ENCODE measurements around the gene DRAXIN. TPM values are rescaled to one million over a fixed set of nuclear protein-coding genes. Genes with fewer than 3 reads are reported as not detected.

Gene DRAXIN
- total RNA-seq, 1 donor from 2014 or later: 1.7 TPM

DNA sequence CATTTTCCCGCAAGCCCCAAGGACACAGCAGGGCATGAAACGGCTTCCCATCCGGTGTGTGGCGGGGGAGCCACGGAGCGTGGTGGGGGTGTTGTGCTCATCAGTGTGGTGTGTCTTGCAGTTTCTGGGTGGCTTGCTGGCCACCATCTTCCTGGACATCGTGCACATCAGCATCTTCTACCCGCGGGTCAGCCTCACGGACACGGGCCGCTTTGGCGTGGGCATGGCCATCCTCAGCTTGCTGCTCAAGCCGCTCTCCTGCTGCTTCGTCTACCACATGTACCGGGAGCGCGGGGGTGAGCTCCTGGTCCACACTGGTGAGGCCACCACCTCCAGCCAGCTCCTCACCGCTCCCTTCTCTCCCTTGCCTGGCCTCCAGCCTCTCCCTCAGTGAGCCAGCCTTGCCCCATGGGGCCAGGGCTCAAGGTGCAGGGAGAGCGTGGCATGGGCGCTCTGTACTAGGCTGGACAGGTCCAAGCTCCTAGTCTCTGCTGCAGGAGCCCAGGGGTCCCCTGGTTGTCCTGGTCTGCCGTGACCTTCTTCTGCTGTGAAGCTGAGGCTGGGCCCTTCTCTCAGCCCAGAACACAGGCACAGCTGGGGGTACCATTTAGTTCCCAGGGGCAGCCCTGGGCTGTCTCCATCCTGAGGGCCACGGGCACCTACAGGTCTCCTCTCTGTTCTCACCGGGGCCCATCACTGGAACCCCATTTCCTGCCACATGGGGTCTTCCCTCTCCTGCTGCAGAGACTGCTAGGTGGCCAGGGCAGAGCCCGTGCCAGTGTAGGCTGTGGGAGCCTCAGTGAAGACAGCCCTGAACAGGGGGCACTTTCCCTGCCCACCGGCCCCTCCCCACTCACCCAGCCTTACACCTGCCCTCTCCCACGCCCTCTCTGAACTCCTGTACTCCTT, 57.0 kb downstream of the DRAXIN start:
- no peak overlapping the region for H3K9ac ChIP-seq (ENCODE audit: low read length)
- TF ChIP-seq, protein P1, sequence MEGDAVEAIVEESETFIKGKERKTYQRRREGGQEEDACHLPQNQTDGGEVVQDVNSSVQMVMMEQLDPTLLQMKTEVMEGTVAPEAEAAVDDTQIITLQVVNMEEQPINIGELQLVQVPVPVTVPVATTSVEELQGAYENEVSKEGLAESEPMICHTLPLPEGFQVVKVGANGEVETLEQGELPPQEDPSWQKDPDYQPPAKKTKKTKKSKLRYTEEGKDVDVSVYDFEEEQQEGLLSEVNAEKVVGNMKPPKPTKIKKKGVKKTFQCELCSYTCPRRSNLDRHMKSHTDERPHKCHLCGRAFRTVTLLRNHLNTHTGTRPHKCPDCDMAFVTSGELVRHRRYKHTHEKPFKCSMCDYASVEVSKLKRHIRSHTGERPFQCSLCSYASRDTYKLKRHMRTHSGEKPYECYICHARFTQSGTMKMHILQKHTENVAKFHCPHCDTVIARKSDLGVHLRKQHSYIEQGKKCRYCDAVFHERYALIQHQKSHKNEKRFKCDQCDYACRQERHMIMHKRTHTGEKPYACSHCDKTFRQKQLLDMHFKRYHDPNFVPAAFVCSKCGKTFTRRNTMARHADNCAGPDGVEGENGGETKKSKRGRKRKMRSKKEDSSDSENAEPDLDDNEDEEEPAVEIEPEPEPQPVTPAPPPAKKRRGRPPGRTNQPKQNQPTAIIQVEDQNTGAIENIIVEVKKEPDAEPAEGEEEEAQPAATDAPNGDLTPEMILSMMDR (IDR thresholded peaks at IDR 0.05; ENCODE audit: insufficient read depth, low read depth, low read length): no peak
- TF ChIP-seq EZH2 (IDR thresholded peaks at IDR 0.05; ENCODE audit: insufficient read depth, low read length): no peak
- Mint-ChIP-seq H3K4me1 (ENCODE audit: low read depth, unreplicated experiment) (peaks cover 12% of the 10 kb centered on the region), H3K9me3 (ENCODE audit: unreplicated experiment) (no peaks in the 10 kb centered on the region), H3K4me3 (ENCODE audit: unreplicated experiment) (no peak overlapping the region), H3K36me3 (ENCODE audit: low read depth, unreplicated experiment) (peaks cover 15% of the 10 kb centered on the region), H3K27ac (ENCODE audit: unreplicated experiment) (no peak overlapping the region), H3K27me3 (ENCODE audit: low read depth, unreplicated experiment) (no peaks in the 10 kb centered on the region)
- H2AFZ ChIP-seq (ENCODE audit: low read depth, low read length): no peak overlapping the region
- peaks cover 4% of the 10 kb centered on the region for H4K20me1 ChIP-seq (ENCODE audit: insufficient read depth, low read length)
- H3K79me2 ChIP-seq (ENCODE audit: insufficient read depth, low read length): no peaks in the 10 kb centered on the region
- H3K9me3 ChIP-seq (ENCODE audit: insufficient read depth, low read depth, low read length): no peaks in the 10 kb centered on the region
- no peak overlapping the region for H3K4me2 ChIP-seq (ENCODE audit: low read length)
- no peak for FAIRE-seq
- no peaks in the 10 kb centered on the region for H3K36me3 ChIP-seq (ENCODE audit: insufficient read depth, low read length)
- H3K4me3 ChIP-seq (ENCODE audit: insufficient read depth, low read depth, low read length): no peak overlapping the region
- DNase-seq (ENCODE audit: low read depth): no peak
- no peaks in the 10 kb centered on the region for H3K4me1 ChIP-seq (ENCODE audit: insufficient read depth, low read length)
- no peak overlapping the region for H3K27ac ChIP-seq (ENCODE audit: low read depth, low read length)
- no peaks in the 10 kb centered on the region for H3K27me3 ChIP-seq (ENCODE audit: insufficient read depth, low read length)

DNA sequence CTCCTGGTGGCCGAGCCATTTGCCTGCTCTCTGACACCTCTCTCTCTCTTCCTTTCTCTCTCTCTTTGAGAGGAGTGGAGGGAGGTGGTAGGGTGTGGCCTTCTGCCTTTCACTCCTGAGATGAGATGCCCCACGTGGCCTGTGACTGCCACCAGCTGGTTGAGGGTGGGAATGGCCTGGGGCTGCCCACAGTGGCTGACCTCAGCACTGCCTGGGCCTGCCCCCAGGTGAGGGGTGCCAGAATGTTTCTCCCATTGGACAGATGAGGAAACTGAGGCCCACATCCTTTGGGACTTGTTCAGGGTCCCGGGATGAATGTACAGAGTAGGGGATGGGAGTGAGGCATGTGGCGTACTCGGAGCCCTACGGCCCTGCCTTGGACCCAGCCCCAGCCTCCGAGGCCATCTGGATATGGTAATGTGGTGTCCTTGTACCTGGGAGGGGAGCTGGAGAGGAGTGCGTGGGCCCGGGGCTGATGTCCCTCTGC, 57.7 kb downstream of the DRAXIN start:
- no peaks in the 10 kb centered on the region for H3K79me2 ChIP-seq (ENCODE audit: insufficient read depth, low read length)
- no peaks in the 10 kb centered on the region for H3K27me3 ChIP-seq (ENCODE audit: insufficient read depth, low read length)
- H3K9me3 ChIP-seq (ENCODE audit: insufficient read depth, low read depth, low read length): no peaks in the 10 kb centered on the region
- H3K4me1 ChIP-seq (ENCODE audit: insufficient read depth, low read length): no peaks in the 10 kb centered on the region
- no peak overlapping the region for H3K27ac ChIP-seq (ENCODE audit: low read depth, low read length)
- peaks cover 18% of the 10 kb centered on the region for H3K4me1 Mint-ChIP-seq (ENCODE audit: low read depth, unreplicated experiment)
- peaks cover 4% of the 10 kb centered on the region for H4K20me1 ChIP-seq (ENCODE audit: insufficient read depth, low read length)
- H3K9ac ChIP-seq (ENCODE audit: low read length): no peak overlapping the region
- H3K27me3 Mint-ChIP-seq (ENCODE audit: low read depth, unreplicated experiment): no peaks in the 10 kb centered on the region
- H2AFZ ChIP-seq (ENCODE audit: low read depth, low read length): no peak overlapping the region
- FAIRE-seq (no peak), DNase-seq (ENCODE audit: low read depth) (no peak)
- peaks cover 14% of the 10 kb centered on the region for H3K36me3 Mint-ChIP-seq (ENCODE audit: low read depth, unreplicated experiment)
- H3K27ac Mint-ChIP-seq (ENCODE audit: unreplicated experiment): no peak overlapping the region
- H3K4me3 Mint-ChIP-seq (ENCODE audit: unreplicated experiment): no peak overlapping the region
- H3K36me3 ChIP-seq (ENCODE audit: insufficient read depth, low read length): no peaks in the 10 kb centered on the region
- H3K4me3 ChIP-seq (ENCODE audit: insufficient read depth, low read depth, low read length): no peak overlapping the region
- H3K4me2 ChIP-seq (ENCODE audit: low read length): no peak overlapping the region
- H3K9me3 Mint-ChIP-seq (ENCODE audit: unreplicated experiment): peaks cover 3% of the 10 kb centered on the region
- TF ChIP-seq, protein P1 (IDR thresholded peaks at IDR 0.05; ENCODE audit: insufficient read depth, low read depth, low read length): no peak
- no peak for TF ChIP-seq EZH2 (IDR thresholded peaks at IDR 0.05; ENCODE audit: insufficient read depth, low read length)

DNA sequence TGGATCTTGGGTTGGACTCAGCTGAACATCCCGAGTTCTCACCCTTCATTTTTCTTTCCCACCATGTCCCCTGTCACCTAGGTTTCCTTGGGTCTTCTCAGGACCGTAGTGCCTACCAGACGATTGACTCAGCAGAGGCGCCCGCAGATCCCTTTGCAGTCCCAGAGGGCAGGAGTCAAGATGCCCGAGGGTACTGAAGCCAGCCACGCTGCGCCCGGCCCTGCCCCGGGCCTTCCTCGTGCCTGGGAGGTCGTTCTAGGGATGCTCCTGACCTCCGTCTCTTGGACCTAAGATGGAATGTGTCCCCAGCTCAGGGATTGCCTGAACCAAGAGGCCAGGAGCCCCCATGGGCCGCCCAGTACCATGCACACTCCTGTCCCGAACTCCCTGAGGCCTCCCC, 58.5 kb downstream of the DRAXIN start:
- Histone ChIP-seq H3K36me3 (ENCODE audit: insufficient read depth, low read length) (no peaks in the 10 kb centered on the region), H3K79me2 (ENCODE audit: insufficient read depth, low read length) (no peaks in the 10 kb centered on the region), H3K4me3 (ENCODE audit: insufficient read depth, low read depth, low read length) (no peak overlapping the region), H3K27me3 (ENCODE audit: insufficient read depth, low read length) (no peaks in the 10 kb centered on the region), H3K9me3 (ENCODE audit: insufficient read depth, low read depth, low read length) (no peaks in the 10 kb centered on the region), H2AFZ (ENCODE audit: low read depth, low read length) (no peak overlapping the region), H3K9ac (ENCODE audit: low read length) (no peak overlapping the region), H4K20me1 (ENCODE audit: insufficient read depth, low read length) (peaks cover 4% of the 10 kb centered on the region), H3K4me1 (ENCODE audit: insufficient read depth, low read length) (no peaks in the 10 kb centered on the region), H3K4me2 (ENCODE audit: low read length) (no peak overlapping the region), H3K27ac (ENCODE audit: low read depth, low read length) (no peak overlapping the region)
- Mint-ChIP-seq H3K4me1 (ENCODE audit: low read depth, unreplicated experiment) (peaks cover 19% of the 10 kb centered on the region), H3K27ac (ENCODE audit: unreplicated experiment) (no peak overlapping the region), H3K9me3 (ENCODE audit: unreplicated experiment) (peaks cover 3% of the 10 kb centered on the region), H3K27me3 (ENCODE audit: low read depth, unreplicated experiment) (no peaks in the 10 kb centered on the region), H3K36me3 (ENCODE audit: low read depth, unreplicated experiment) (peaks cover 12% of the 10 kb centered on the region), H3K4me3 (ENCODE audit: unreplicated experiment) (no peak overlapping the region)
- DNase-seq (ENCODE audit: low read depth) (no peak), FAIRE-seq (no peak)
- no peak for TF ChIP-seq EZH2 (IDR thresholded peaks at IDR 0.05; ENCODE audit: insufficient read depth, low read length)
- TF ChIP-seq, protein P1 (IDR thresholded peaks at IDR 0.05; ENCODE audit: insufficient read depth, low read depth, low read length): no peak
